HFFc6 (cell line): ENCODE results near the gene FGF4. TPM values are rescaled to one million over a fixed set of nuclear protein-coding genes. Genes with fewer than 3 reads are reported as not detected.

Source experiments
- DNase-seq: peaks from one replicate; pipeline ENCODE4 v3.0.0-alpha.2; 2018
- H3K27ac Mint-ChIP-seq: 2 replicates; pipeline ENCODE4 v1.8.0; 2020; ENCODE audit warnings: mild to moderate bottlenecking, mixed read lengths
- H3K27me3 Mint-ChIP-seq: 2 replicates; pipeline ENCODE4 v1.8.0; 2021; ENCODE audit warnings: mild to moderate bottlenecking, moderate library complexity, mixed read lengths; ENCODE audit not compliant: insufficient read depth
- H3K36me3 Mint-ChIP-seq: 2 replicates; pipeline ENCODE4 v1.8.0; 2021; ENCODE audit warnings: low read depth, mixed read lengths
- H3K4me1 Mint-ChIP-seq: 2 replicates; pipeline ENCODE4 v1.8.0; 2020; ENCODE audit warnings: low read depth, mixed read lengths
- H3K4me3 Mint-ChIP-seq: 2 replicates; pipeline ENCODE4 v1.8.0; 2020; ENCODE audit warnings: mild to moderate bottlenecking, moderate library complexity, mixed read lengths
- H3K9me3 Mint-ChIP-seq: 2 replicates; pipeline ENCODE4 v1.8.0; 2020; ENCODE audit warnings: mild to moderate bottlenecking, mixed read lengths
- total RNA-seq, 6 experiments: library from RNA; stranded (reverse); fragmentation: NEBNext Ultra II Directional; extraction: Animal tissue kit (Norgen Biotek cat#: 25700); gene quantifications; 2 replicates in 1 of 6; 3 replicates in 5 of 6; pipeline ENCODE4 v1.2.3, GENCODE V29; 2021
- TF ChIP-seq, protein P1 (sequence below): fragments of 200-600 bp; sonication (generic); IDR thresholded peaks from 2 replicates; pipeline ENCODE4 v1.5.0; 2021; ENCODE audit warnings: antibody characterized with exemption, mild to moderate bottlenecking

FGF4 gene
- total RNA-seq, 6 experiments from 2014 or later: not detected

DNA sequence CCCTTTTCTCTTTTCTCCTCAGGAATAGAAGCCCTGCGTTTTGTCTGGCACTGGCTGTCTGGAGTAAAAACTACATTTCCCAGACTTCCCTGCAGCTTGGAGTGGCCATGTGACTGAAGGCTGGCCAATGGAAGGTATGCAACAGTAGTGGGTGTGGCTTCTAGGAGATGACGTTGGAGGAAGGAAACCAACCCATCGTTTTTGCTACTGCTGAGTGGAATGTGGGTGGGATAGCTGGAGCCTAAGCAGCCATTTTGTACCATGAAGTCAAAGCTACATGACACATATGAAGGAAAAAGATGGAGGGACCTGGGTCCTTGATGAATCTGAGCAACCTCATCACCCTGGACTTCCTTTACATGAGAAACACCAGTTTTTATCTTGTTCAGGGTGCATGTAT lies 24.4 kb upstream of the FGF4 start:
- Mint-ChIP-seq H3K4me1 (no peaks in the 10 kb centered on the region), H3K4me3 (no peak overlapping the region), H3K27ac (no peak overlapping the region), H3K36me3 (no peaks in the 10 kb centered on the region), H3K9me3 (peaks cover 4% of the 10 kb centered on the region), H3K27me3 (peaks cover 12% of the 10 kb centered on the region)
- TF ChIP-seq, protein P1, sequence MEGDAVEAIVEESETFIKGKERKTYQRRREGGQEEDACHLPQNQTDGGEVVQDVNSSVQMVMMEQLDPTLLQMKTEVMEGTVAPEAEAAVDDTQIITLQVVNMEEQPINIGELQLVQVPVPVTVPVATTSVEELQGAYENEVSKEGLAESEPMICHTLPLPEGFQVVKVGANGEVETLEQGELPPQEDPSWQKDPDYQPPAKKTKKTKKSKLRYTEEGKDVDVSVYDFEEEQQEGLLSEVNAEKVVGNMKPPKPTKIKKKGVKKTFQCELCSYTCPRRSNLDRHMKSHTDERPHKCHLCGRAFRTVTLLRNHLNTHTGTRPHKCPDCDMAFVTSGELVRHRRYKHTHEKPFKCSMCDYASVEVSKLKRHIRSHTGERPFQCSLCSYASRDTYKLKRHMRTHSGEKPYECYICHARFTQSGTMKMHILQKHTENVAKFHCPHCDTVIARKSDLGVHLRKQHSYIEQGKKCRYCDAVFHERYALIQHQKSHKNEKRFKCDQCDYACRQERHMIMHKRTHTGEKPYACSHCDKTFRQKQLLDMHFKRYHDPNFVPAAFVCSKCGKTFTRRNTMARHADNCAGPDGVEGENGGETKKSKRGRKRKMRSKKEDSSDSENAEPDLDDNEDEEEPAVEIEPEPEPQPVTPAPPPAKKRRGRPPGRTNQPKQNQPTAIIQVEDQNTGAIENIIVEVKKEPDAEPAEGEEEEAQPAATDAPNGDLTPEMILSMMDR: no peak
- peak; percentile 48 for DNase-seq

DNA sequence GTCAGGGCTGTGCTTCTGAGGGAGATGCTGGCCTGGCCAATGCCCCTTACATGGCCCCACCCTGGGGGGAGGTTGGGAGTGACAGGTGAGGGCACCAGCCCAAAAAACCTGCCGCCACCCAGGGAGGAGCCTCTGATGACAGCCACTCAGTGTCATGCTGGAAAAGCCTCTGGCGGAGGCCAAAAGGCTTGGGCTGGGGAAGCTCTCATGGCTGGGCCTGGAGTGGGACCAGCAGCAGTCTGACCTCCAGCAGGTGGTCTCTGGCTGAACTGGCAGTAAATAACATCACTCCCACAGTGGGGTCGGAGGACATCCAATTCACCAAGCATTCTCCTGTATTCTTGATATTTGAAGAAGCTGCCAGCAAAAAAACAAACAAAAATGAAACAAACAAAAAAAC lies 24.0 kb upstream of the FGF4 start:
- DNase-seq: no peak
- Mint-ChIP-seq H3K9me3 (peaks cover 4% of the 10 kb centered on the region), H3K27ac (no peak overlapping the region), H3K4me1 (no peaks in the 10 kb centered on the region), H3K36me3 (no peaks in the 10 kb centered on the region), H3K27me3 (peaks cover 12% of the 10 kb centered on the region), H3K4me3 (no peak overlapping the region)
- TF ChIP-seq, protein P1: no peak

DNA sequence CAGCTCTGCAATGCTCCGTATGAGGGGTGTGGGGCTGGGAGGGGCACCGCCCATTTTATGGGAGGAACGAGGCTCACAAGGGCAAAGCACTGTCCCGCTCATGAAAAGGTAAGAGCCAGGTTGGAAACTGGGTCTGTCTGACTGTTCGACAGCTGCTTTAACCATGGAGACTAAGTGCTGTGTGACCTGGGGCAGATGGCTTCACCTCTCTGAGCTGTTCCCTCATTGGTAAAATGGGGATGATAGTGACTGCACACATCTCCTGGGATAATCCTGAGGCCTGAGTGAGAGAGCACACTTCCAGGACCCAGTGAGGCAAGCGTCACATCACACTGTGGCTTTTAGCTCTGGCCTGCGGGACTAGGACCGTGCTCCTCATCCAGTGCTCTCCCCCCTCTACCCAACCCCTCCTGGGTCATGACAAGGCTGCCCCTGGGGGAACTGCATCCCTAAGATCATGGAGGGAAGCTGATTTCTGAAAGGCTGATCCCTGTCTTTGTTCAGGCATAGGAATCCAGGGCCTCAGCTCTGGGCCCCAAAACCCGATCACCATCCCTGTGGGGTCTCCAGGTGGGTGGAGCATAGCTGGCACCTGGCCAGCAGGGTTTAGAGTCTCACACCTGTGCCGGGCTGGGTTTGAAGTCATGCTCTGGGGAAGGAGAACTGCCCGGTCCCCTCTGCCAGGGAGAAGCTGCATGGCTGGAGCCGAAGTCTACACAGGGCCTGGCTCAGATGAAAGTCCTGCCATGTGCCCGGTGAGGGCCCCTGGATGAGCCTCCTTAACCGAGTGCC lies 22.8 kb upstream of the FGF4 start:
- H3K27ac Mint-ChIP-seq: no peak overlapping the region
- TF ChIP-seq, protein P1: no peak
- no peaks in the 10 kb centered on the region for H3K36me3 Mint-ChIP-seq
- H3K4me1 Mint-ChIP-seq: no peaks in the 10 kb centered on the region
- H3K9me3 Mint-ChIP-seq: peaks cover 4% of the 10 kb centered on the region
- H3K4me3 Mint-ChIP-seq: no peak overlapping the region
- no peak for DNase-seq
- H3K27me3 Mint-ChIP-seq: peaks cover 14% of the 10 kb centered on the region

DNA sequence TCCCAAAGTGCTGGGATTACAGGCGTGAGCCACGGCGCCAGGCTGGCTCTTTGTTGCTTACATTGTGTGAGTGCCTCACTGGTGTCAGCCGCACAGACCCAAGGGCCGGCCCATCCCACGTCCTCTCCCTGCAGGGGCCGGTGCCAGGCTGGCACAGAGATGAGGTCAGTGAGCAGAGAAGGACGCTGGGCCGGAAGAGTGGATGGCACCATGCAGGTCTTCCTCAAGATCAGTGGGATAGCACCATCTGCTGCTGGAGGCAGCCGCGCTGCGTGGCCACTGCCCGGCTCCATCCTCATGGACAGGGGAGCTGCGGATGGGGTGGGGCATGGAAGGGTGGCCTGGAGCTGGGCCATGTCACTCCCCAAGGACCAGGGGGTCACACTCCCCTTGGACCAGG lies 22.0 kb upstream of the FGF4 start:
- Mint-ChIP-seq H3K27ac (no peak overlapping the region), H3K36me3 (no peaks in the 10 kb centered on the region), H3K4me1 (no peaks in the 10 kb centered on the region), H3K9me3 (peaks cover 4% of the 10 kb centered on the region), H3K27me3 (peaks cover 18% of the 10 kb centered on the region), H3K4me3 (no peak overlapping the region)
- TF ChIP-seq, protein P1: no peak; the same call in 1 of the 2 replicates
- no peak for DNase-seq

DNA sequence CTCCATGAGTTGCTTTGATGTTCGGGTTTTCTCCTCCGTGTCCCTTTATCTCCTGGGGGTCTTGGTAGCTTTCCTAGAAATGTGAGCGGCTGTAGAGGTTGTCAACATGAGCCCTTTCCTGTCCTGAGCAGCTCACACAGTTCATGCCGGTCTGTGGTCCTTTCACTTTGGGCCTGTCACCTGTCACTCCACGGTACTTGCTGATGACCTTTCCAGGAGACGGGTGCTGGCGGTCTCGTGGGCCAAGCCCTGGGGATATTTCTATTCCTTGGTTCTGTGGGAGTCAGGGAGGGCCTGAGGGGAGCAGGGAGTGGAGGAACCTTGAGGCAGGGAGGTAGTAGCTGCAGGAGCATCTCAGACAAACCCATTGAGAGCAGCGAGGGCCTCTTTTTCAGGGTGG lies 20.9 kb upstream of the FGF4 start:
- Mint-ChIP-seq H3K36me3 (no peaks in the 10 kb centered on the region), H3K4me3 (no peak overlapping the region), H3K27me3 (peaks cover 23% of the 10 kb centered on the region), H3K9me3 (peaks cover 4% of the 10 kb centered on the region), H3K4me1 (peaks cover 6% of the 10 kb centered on the region; the same call in 1 of the 2 replicates), H3K27ac (no peak overlapping the region)
- DNase-seq: no peak
- TF ChIP-seq, protein P1: no peak
